GM21360 (cell line): ENCODE data around the gene TAF11.
A peak's percentile ranks its signal among the peaks of the same experiment; 100 is the strongest.
"Not testable (repeated sequence)": the region's sequence is repeated elsewhere in the genome, so short reads cannot be mapped to it uniquely, and the experiment has no call there.

Source experiments
- ATAC-seq: cut with Tn5 transposase; IDR thresholded peaks from one replicate; pipeline ENCODE4 v1.9.1; 2021; ENCODE audit warnings: mild to moderate bottlenecking, moderate library complexity; ENCODE audit not compliant: unreplicated experiment

Gene TAF11, protein sequence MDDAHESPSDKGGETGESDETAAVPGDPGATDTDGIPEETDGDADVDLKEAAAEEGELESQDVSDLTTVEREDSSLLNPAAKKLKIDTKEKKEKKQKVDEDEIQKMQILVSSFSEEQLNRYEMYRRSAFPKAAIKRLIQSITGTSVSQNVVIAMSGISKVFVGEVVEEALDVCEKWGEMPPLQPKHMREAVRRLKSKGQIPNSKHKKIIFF

DNA sequence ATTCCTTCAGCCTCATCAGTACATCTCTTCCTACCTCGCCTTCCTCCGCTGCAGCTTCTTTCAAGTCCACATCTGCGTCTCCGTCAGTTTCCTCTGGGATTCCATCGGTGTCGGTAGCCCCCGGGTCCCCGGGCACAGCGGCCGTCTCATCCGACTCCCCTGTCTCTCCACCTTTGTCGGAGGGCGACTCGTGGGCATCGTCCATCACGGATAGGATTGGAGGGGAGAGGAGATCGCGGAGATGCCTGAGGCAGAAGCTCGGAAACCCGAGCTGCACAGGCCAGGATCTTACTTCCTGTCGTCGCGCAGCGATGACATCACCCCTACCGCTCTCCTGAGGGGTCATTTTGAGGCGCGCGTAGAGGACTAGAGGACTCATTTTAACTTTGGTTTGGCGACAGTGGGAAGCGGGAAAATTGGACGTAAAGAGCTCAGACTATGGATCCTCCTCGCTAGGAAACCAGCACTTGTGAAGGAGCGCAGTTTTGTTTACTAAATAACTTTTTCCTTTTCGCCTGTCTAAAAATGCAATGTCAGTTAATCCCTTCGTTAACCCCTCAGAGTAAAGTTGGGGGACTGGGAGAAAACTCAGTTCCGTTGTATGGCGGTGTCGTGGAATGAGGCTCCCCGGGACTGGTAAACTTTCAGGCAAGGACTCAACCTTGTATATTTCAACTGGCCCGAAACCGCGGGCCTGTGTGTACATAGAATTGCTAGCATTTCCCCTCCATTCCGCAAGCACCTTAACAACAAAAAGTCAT lies at the start of gene TAF11:
TAF11 (minus strand) TSS at position 290 of the 761 bp plus-strand sequence; CDS start at position 205, 85 bp downstream.
- ATAC-seq = peak; percentile 66

DNA sequence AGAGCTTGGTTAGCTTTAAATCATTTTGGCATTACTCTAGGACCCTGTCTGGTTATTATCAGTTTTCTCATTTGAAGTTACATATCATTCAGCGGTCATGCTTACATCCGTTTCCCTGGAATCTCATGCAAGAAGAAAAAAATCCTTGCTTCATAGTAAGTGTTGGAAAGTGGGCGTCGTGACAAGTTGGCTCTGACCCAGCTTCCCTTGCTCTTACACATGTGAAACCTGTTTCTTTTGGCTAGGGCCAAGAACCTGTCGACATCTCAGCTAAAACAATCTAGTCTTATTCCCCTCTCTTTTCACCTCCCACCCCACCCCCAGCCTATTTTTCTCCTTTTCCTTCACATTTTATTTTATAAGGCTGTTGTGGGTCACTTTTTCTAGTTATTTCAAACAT lies 46.7 kb upstream of the TAF11 start:
- no peak for ATAC-seq

- not testable (repeated sequence) for ATAC-seq
Observed at GRCh38 chr6:34932202-34932601, 44.4 kb upstream of the TAF11 start.

DNA sequence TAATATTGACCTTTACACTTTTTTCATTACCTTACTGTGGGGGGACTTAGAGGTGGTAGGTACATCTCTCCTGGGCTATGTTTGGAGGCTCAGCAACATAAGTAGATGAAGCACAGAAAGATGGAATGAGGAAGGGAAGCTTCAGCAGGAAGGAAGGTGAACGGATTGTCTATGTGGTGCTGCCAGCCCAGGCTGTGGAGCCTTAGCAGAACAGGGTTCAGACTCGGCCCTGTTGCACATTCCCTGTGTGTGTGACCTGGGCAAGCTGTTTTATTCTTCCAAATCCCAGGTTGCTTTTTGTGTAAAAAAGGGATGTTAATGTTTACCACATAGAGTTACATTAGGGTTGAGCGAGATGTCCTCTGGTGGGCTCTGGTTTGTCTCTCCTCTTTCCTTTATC lies 42.4 kb upstream of the TAF11 start:
- no peak for ATAC-seq

- ATAC-seq = no peak
Observed at GRCh38 chr6:34929241-34929978, 41.6 kb upstream of the TAF11 start.

- no peak for ATAC-seq
Observed at GRCh38 chr6:34928695-34929094, 40.9 kb upstream of the TAF11 start.

DNA sequence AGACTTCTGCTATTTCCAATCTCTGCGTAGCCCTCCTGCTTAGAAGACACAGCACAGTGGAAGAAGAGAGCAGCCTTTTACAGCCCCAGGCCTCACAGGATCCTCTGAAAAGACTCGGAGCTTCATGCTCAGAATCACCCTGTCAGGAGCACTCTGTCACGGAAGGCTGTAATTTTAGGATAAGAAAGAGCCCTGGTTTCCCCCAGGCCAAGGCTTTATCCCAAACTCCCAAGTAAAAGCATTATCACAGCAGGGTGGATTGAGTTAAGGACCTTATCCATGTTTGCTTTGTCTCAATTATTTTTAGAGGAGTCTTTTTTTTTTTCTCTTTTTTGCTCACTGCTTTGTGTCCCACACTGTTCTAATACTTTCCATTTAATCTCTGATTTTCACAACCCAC lies 40.4 kb upstream of the TAF11 start:
- no peak for ATAC-seq

- no peak for ATAC-seq
Observed at GRCh38 chr6:34926655-34927054, 38.8 kb upstream of the TAF11 start.

DNA sequence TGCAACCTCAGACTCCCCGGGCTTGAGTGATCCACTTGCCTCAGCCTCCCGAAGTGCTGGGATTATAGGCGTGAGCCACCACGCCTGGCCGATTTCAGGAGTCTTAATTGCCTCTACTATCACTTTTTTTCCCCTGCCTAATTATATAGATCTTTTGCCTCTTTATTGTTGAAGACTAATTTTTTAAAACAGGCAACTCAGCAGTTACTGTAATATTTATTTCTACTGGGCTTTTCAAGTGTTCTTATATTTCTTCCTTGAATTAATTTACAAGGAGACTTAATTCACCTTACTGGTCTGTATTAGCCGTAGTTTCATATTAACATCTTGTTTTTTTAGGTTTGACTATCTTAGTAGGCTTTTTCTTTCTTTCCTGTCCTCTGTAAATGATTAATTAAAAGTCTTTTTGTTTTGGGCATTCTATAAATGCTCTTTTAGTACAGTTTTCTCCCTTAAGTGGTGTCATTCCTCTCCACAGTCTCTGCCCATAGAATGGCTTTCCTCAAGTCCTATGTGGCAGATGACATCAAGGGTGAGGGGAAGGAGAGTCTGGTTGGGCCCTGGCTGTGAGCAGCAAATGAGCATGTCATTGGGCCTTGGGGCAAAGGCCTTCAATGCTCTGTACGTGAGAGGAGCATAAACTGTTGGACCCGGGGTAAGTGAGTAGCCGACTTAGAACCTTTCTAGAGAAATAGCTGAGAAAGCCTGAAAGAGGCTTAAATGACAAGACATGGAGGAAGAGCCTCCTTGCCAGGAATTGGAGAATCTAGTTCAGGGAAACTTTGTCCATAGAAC lies 37.2 kb upstream of the TAF11 start:
- no peak for ATAC-seq

DNA sequence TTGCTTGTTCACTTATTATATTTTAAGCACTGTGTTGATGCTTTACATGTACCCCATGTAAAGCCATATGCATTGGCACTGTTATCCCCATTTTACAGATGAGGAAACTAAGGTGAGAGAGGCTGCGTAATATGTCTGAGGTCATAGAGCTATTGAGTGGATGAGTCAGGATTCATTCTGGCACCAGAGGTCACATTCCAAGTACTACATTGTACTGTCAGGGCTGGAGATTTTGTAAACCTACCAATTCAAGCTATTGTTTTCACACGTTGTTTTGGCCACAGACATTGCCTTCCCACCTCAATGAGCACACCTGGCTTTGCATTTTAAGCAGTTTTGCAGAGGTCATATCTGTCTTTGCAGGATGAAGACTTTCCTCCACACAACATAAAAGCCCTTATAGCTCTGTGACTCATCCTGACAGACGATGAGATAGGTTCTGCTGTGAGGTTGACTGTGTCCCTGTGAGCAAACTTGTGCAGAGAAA lies 34.4 kb upstream of the TAF11 start:
- no peak for ATAC-seq

DNA sequence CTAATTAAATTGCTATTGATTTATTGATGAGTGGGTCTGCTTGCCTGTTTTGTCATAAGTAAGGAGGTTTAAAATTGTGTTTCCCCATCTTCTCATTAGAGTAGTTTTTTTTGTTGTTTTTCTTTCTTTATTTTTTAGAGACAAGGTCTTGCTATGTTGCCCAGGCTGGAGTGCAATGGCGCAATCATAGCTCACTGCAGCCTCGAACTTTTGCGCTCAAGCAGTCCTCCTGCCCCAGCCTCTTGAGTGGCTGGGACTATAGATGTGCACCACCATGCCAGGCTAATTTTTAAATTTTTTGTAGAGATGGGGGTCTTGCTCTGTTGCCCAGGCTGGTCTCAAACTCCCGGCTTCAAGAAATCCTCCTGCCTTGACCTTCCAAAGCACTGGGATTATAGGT lies 32.3 kb upstream of the TAF11 start:
- ATAC-seq = no peak

DNA sequence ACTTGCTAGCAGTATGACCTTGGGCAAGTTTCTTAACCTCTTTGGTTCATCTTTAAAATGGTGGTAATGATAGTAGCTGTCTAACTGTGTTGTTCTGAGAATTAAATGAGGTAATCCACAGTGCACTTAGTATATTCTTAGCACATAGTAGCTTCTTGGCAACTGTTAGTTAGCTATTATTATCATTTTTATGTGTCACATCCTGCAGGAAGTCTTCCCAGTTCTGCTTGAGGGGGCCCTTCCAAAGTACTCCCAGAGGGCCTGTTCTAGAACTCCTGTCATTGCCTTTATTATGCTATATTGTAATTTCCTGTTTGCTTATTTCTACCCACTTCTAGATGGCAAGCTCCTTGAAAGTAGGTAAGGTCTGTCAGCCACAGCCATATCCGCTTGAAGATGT lies 31.8 kb upstream of the TAF11 start:
- ATAC-seq = no peak

GRCh38 chr6:34917626-34918285 lies 29.9 kb upstream of the TAF11 start:
- ATAC-seq = no peak

- no peak for ATAC-seq
Observed at GRCh38 chr6:34916348-34916967, 28.6 kb upstream of the TAF11 start.

GRCh38 chr6:34914358-34914757 lies 26.5 kb upstream of the TAF11 start:
- ATAC-seq = no peak

- ATAC-seq = no peak
Observed at GRCh38 chr6:34912715-34913464, 25.0 kb upstream of the TAF11 start.

- ATAC-seq = no peak
Observed at GRCh38 chr6:34911822-34912221, 24.0 kb upstream of the TAF11 start.

- no peak for ATAC-seq
Observed at GRCh38 chr6:34909320-34909883, 21.6 kb upstream of the TAF11 start.

- no peak for ATAC-seq
Observed at GRCh38 chr6:34908194-34908593, 20.4 kb upstream of the TAF11 start.
